Keratinocyte (primary cell): ENCODE data around the gene KCTD8. TPM values are rescaled to one million over a fixed set of nuclear protein-coding genes. Genes with fewer than 3 reads are reported as not detected.

ENCODE experiments used
- DNase-seq: peaks from one replicate; pipeline ENCODE4 v3.0.0-alpha.2; 2011; ENCODE audit warnings: low read depth, missing footprints, low spot score
- FAIRE-seq: peaks from 2 replicates; lab custom pipeline; 2011; peaks lifted over from hg19 to GRCh38; lab: Jason Lieb, UNC
- H2AFZ ChIP-seq: 2 replicates; pipeline ENCODE4 v1.6.0; 2012; ENCODE audit warnings: low read length, control low read depth, inconsistent platforms; ENCODE audit not compliant: control insufficient read depth
- H3K27ac ChIP-seq: 2 replicates; pipeline ENCODE4 v1.5.1; 2011; ENCODE audit warnings: low read length; ENCODE audit not compliant: control insufficient read depth, insufficient read depth
- H3K27me3 ChIP-seq: 3 replicates; pipeline ENCODE4 v1.6.0; 2011; ENCODE audit warnings: low read length; ENCODE audit not compliant: control insufficient read depth, insufficient read depth; ENCODE audit errors: extremely low read depth
- H3K36me3 ChIP-seq, 2 experiments: 2 replicates in 1 of 2; 3 replicates in 1 of 2; pipeline ENCODE4 v1.5.1; 2011; ENCODE audit warnings: low read length in 2 of 2, mild to moderate bottlenecking in 1 of 2; ENCODE audit not compliant: control insufficient read depth in 2 of 2, insufficient read depth in 2 of 2; ENCODE audit errors: extremely low read depth in 1 of 2
- H3K4me1 ChIP-seq: 3 replicates; pipeline ENCODE4 v1.5.1; 2011; ENCODE audit warnings: low read length; ENCODE audit not compliant: control insufficient read depth, insufficient read depth; ENCODE audit errors: extremely low read depth
- H3K4me2 ChIP-seq: 3 replicates; pipeline ENCODE4 v1.6.0; 2011; ENCODE audit warnings: low read depth, low read length; ENCODE audit not compliant: control insufficient read depth, insufficient read depth; ENCODE audit errors: extremely low read depth
- H3K4me3 ChIP-seq, 3 experiments: fragments of 200-600 bp in 1 of 3; sonication (generic) in 1 of 3; 2 replicates in 2 of 3; 3 replicates in 1 of 3; pipeline ENCODE4 v1.5.1; 2011 to 2016; ENCODE audit warnings: low read length in 3 of 3, mild to moderate bottlenecking in 3 of 3, control low read depth in 2 of 3, inconsistent platforms in 1 of 3, low read depth in 1 of 3, mixed read lengths in 1 of 3, mixed run types in 1 of 3, moderate library complexity in 1 of 3; ENCODE audit not compliant: control insufficient read depth in 2 of 3, insufficient read depth in 2 of 3; ENCODE audit errors: extremely low read depth in 1 of 3
- H3K79me2 ChIP-seq: 2 replicates; pipeline ENCODE4 v1.6.0; 2012; ENCODE audit warnings: low read length; ENCODE audit not compliant: control insufficient read depth, insufficient read depth
- H3K9ac ChIP-seq: 3 replicates; pipeline ENCODE4 v1.6.0; 2011; ENCODE audit warnings: low read length; ENCODE audit not compliant: control insufficient read depth, insufficient read depth; ENCODE audit errors: extremely low read depth
- H3K9me1 ChIP-seq: 3 replicates; pipeline ENCODE4 v1.6.0; 2011; ENCODE audit warnings: low read length; ENCODE audit not compliant: control insufficient read depth, insufficient read depth; ENCODE audit errors: extremely low read depth
- H3K9me3 ChIP-seq: 2 replicates; pipeline ENCODE4 v1.5.1; 2012; ENCODE audit warnings: low read depth, low read length; ENCODE audit not compliant: control insufficient read depth
- H4K20me1 ChIP-seq: 3 replicates; pipeline ENCODE4 v1.6.0; 2011; ENCODE audit warnings: low read length; ENCODE audit not compliant: control insufficient read depth, insufficient read depth; ENCODE audit errors: extremely low read depth
- CTCF ChIP-seq, 3 experiments: IDR thresholded peaks in 1 of 3; conservative IDR thresholded peaks in 1 of 3; optimal IDR thresholded peaks in 1 of 3; 2 replicates in 2 of 3; 3 replicates in 1 of 3; pipeline versions ENCODE3 to v1.5.1; 2011; ENCODE audit warnings: low read length in 3 of 3, mild to moderate bottlenecking in 3 of 3, moderate library complexity in 2 of 3, control low read depth in 1 of 3, inconsistent platforms in 1 of 3; ENCODE audit not compliant: insufficient read depth in 2 of 3; ENCODE audit errors: extremely low read depth in 1 of 3
- EZH2 ChIP-seq: IDR thresholded peaks from one replicate; pipeline ENCODE4 v1.6.1; 2012; ENCODE audit warnings: inconsistent platforms, mild to moderate bottlenecking, low read length, moderate library complexity
- dilution Hi-C: fragments of 300-500 bp; cut with MboI; formaldehyde crosslinking; loops from one replicate; pipeline ENCODE4 v1.7.0; 2020; ENCODE audit warnings: low sequenced_read_pairs; ENCODE audit not compliant: extremely low pct_ligation_motif_present
- polyA plus RNA-seq, 5 experiments: library from polyadenylated mRNA; depleted of rRNA in 3 of 5; stranded (reverse) in 3 of 5; stranded (forward) in 1 of 5; unstranded in 1 of 5; fragments of >200 nt; gene quantifications; 1 replicate in 1 of 5; 2 replicates in 3 of 5; 3 replicates in 1 of 5; pipeline versions ENCODE4 v1.2.1 to v1.2.3, GENCODE V29; 2011 to 2012; ENCODE audit warnings: missing spikeins in 2 of 5, low read depth in 1 of 5, low replicate concordance in 1 of 5

The KCTD8 gene
- polyA plus RNA-seq, 1 donor (not counting 4 experiments of a cell fraction or from before 2014, with no cell fraction given): 0.97 TPM

- Histone ChIP-seq H4K20me1 (no peaks in the 10 kb centered on the region), H3K27ac (no peak overlapping the region), H3K4me2 (no peak overlapping the region), H3K27me3 (no peaks in the 10 kb centered on the region), H3K4me3 (no peak overlapping the region), H3K79me2 (no peaks in the 10 kb centered on the region), H3K4me1 (peaks cover 49% of the 10 kb centered on the region), H3K9me3 (peaks cover 3% of the 10 kb centered on the region), H2AFZ (peak overlapping the region; percentile 75), H3K9me1 (no peaks in the 10 kb centered on the region), H3K9ac (no peak overlapping the region), H3K36me3 (no peaks in the 10 kb centered on the region)
- FAIRE-seq: peak; percentile 43
- TF ChIP-seq EZH2: no peak
- dilution Hi-C loops: no loop called here
- no peak for DNase-seq
Measured at GRCh38 chr4:44147571-44148075, 301.0 kb downstream of the KCTD8 start.

- H3K79me2 ChIP-seq: no peaks in the 10 kb centered on the region
Measured at GRCh38 chr4:44146516-44146915, 302.1 kb downstream of the KCTD8 start.

More at GRCh38 chr4:44146516-44146915, 302.1 kb downstream of the KCTD8 start:
- FAIRE-seq (peak; percentile 61), DNase-seq (peak; percentile 13)
- H4K20me1 ChIP-seq: no peaks in the 10 kb centered on the region
- H3K9ac ChIP-seq: peak overlapping the region; percentile 47
- peak overlapping the region; percentile 54 for H3K4me2 ChIP-seq
- H3K27ac ChIP-seq: peak overlapping the region; percentile 78
- H3K4me3 ChIP-seq: no peak overlapping the region
- H3K27me3 ChIP-seq: no peaks in the 10 kb centered on the region
- no peak for TF ChIP-seq EZH2
- TF ChIP-seq CTCF (optimal IDR thresholded peaks at IDR 0.05 in 1 of 3, IDR thresholded peaks at IDR 0.05 in 1 of 3, conservative IDR thresholded peaks at IDR 0.05 in 1 of 3; ENCODE audit: extremely low read depth in 1 of 3, insufficient read depth in 2 of 3, low read length in 3 of 3): no peak
- H3K9me3 ChIP-seq: peaks cover 3% of the 10 kb centered on the region
- no peaks in the 10 kb centered on the region for H3K36me3 ChIP-seq
- no peaks in the 10 kb centered on the region for H3K9me1 ChIP-seq
- H2AFZ ChIP-seq: peak overlapping the region; percentile 30
- dilution Hi-C loops: no loop called here
- H3K4me1 ChIP-seq: peaks cover 49% of the 10 kb centered on the region
